Right hindlimb (tissue), 1 donor: ENCODE data around the gene SLC2A8.

Source experiments
- DNase-seq: peaks from one replicate; pipeline ENCODE4 v3.0.0-alpha.2; 2018

SLC2A8 gene

DNA sequence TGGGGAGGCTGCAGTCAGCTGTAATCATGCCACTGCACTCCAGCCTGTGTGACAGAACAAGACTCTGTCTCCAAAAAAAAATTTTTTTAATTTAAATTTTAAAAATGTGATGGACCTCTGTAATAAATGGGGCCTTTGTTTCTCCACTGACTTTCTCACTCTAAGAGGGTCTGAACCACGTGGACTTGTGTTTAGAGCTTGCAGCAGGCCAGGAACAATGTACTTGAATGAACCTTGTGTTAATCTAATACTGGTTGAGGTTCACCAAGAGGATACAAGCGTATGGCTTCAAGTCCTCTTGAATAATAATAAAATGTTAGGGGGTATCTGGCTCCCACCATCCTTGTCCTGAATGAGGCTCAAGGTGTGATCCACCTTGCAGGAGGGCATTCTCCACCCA lies 14.4 kb upstream of the SLC2A8 start:
- DNase-seq: no peak

DNA sequence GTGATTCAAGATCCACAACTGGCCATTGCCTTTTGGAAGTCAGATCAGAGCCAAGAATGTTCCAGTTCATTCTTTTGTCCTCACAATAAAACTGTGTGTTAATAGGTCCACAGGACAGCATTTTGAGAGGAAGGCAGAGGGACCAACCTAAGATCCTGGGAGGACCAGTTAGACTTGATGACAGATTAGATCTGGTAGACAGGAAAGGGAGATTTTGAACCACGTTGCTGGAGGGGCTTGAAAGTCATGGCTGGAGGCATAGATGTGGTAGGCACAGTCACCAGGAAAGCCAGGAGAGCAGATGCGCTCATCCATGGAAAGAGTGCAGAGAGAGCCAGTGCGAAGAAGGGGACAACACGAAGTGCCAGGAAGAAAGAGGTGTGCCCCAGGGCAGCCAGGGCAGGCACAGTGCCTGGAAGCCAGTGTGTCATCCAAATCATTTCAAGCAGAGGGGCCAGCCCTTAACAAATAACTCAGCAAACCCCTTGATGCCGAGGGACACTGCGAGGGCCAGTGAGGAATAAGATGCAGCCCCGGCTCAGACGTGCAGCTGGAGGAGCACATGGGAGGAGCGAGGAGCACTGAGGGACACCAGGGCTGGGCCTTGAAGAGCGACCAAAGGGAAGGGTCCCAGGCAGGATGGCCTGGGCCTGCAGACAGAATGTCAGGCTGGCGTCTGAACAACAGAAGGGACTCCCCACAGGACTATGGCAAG lies 12.8 kb upstream of the SLC2A8 start:
- no peak for DNase-seq

DNA sequence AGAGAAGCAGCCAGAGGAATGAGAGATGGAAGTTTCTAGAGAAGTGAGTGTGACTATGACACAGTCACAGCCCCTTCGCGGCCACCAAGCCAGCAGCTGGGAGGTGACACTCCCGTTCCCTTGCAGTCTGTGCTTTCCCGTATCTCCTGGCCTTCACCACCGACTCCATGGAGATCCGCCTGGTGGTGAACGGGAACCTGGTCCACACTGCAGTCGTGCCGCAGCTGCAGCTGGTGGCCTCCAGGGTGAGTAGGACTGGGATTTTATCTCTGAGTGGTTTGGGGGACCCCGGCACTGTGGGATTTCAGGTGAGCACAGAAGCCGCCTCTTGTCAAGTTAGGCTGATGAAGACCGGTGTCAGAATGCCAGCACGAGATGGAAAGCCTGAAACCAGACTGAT lies 12.1 kb upstream of the SLC2A8 start:
- no peak for DNase-seq

DNA sequence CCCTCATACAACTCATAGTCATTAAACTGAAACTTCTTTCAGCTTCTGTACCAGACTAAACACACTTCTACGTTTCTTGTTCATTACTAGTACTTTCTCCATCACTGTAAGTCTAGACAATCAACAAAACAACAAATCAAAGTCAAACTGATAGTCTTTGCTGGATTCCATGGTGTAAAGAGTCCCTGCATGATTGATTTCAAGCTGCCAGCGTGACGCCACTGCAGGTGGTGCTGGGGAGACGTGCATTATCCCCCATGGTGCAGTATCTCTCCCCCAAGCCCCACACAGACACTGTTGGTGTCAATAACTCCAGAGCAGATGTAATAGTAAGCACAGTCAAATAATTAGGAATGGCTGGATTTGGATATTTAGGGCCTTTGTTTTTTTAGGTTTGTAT lies 10.7 kb upstream of the SLC2A8 start:
- DNase-seq: no peak

DNA sequence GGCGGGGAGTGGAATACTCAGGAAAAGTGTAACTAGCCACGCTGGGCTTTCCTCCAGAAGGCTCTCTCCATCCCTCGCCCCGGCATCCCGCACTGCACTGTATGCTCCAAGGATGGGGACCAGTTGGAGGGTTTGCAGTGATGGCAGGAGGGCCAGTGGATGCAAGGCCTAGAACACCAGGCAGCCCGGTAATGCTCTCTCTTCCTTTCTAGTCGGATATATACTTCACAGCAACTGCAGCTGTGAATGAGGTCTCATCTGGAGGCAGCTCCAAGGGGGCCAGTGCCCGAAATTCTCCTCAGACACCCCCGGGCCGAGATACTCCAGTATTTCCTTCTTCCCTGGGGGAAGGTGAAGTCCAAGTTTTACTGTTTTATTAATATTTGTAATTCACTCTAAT lies 10.0 kb upstream of the SLC2A8 start:
- no peak for DNase-seq

DNA sequence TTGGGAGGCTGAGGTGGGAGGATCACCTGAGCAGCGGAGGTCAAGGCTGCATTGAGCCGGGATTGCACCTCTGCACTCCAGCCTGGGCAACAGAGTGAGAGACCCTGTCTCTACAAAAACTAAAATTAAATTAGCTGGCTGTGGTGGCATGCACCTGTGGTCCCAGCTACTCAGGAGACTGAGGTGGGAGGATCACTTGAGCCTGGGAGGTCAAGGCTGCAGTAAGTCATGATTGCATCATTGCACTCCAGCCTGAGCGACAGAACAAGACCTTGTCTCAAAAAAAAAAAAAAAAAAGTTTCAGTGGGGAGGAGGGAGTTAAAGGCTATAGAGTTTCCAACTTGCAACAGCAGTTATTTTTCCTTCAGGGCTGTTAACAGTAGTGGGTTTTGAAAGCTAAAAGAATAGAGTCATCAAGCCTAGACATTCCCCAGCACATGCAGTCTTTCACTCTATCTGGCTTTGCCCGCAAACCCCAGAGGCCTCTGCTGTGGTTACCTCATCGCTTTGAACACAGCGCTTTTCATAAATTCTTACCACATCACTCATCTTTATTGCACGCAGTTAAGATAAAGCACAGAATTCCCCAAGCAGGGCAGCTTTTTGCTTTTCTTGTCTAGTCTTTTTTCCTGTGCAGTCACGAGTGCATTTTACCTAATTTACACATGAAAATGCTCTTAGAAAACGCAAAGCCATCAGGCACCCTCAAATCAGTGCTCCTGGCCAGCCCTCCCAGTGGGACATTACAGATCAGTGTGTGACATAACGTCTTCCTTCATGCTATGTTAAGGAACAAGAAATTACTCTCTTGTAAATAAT lies 8.7 kb upstream of the SLC2A8 start:
- DNase-seq: peak; percentile 56

DNA sequence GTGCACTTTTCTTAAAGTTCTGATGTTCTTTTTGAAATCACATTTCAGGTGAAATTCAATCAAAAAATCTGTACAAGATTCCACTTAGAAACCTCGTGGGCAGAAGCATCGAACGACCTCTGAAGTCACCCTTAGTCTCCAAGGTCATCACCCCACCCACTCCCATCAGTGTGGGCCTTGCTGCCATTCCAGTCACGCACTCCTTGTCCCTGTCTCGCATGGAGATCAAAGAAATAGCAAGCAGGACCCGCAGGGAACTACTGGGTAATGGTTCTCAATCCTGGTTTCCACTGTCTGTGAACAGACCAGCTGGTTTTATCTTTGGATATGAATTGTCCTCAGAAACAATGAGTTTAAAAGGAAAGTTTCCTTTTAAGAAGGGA lies 8.1 kb upstream of the SLC2A8 start:
- DNase-seq: no peak

DNA sequence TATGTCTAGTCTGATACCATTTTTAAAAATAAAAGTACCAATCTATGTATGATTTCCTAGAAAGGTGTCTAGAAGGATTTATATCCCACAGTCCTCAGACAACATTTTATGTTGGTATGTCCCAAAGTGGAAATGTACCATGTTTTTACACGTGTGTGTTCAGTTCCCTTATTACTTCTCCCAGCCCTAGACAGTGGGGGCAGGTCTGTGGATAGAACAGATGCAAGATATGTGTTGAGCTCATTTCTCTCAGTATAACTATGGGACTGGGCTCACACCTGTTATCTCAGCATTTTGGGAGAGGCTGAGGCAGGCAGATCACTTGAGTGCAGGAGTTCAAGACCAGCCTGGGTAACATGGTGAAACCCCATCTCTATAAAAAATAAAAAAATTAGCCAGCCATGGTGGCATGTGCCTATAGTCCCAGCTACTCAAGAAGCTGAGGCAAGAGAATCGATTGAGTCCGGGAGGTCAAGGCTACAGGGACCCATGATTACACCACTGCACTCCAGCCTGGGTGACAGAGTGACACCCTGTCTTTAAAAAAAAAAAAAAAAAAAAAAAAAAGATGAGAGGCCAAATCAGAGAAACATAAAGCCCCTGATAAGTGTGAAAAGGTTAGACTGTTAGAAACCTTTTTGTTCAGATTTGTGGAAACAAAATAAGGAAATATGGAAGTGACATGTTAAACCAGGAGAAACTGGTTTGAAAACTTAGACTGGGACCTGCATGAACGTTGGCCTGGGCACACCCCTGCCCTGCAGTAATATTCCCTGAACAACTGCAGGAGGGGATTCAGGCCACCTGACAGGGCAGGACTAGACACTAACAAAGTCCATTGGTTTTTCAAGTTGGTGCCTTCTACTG lies 7.4 kb upstream of the SLC2A8 start:
- DNase-seq: no peak

DNA sequence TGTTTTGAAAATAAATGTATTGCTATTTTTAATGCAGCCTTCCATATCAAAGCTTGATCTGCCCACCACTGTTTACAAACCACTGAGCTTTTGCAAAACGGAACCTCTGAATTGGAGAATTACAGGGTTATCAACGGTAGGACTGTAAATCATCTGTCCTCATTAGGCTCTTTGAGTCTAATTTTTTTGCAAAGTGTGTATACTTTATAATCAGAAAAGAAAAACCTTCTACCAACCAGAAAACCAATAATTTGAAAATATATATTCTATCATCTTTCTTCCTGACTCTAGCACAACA lies 6.8 kb upstream of the SLC2A8 start:
- no peak for DNase-seq

DNA sequence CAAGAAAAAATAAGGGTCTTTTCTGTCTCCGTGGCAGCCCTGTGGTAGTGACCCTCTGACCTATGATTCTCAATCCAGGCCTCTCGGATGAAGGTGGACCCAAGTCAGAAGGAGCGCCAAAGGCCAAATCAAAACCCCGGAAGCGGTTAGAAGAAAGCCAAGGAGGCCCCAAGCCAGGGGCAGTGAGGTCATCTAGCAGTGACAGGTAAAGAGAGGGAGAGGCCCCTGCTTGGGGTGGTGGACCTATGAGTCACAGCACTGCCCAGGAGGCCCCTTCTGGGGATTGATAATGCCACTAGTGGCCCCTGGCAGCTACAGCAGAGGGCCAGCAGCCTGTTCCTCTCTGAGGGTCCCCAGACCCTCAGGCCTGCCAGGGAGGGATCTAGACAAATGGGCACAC lies 6.4 kb upstream of the SLC2A8 start:
- no peak for DNase-seq

DNA sequence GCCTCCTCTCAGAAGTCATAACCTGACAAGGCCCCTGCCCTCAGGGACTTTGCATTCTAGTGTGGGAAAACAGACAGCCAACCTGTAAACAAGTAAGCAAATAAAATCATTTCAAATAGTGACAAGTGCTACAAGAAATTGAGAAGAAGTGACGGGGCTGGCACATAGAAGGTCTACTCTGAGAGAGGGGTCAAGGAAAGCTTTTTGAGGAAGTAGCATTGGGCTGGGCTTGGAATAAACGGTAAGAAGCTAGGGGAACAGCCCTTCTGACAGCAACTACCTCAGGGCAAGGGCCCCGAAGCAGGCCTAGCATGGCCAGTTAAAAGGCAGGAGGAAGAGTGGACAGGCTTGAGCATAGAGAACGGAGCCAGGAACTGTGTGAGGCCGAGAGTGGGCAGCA lies 4.8 kb upstream of the SLC2A8 start:
- no peak for DNase-seq

DNA sequence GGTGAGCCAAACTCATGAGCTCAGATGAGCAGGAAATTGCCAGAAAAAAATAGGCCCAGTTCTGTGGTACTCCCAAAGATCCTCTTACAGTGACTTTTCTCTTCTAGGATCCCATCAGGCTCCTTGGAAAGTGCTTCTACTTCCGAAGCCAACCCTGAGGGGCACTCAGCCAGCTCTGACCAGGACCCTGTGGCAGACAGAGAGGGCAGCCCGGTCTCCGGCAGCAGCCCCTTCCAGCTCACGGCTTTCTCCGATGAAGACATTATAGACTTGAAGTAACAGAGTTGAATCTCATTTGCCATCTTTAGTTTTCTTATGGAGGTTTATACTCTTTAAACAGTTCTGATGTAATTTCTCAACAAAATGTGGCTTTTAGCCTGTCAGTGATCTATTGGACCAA lies 4.0 kb upstream of the SLC2A8 start:
- no peak for DNase-seq

DNA sequence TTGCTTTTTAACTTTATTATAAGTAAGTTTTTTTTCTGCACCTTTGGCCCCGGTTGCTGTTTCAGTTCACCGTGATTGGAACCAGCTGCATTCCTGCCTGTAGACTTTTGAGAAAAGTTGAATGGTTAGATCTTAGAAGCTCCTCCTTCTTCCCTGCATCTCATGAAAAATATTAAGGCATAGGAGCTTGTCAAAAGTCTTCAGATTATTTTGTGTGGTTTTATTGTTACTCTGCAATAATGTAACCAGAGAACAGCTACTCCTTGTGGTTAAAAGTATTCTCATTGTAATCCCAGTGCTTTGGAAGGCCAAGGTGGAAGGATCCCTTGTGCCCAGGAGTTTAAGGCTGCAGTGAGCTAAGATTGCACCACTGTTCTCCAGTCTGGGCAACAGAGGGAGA lies 3.3 kb upstream of the SLC2A8 start:
- DNase-seq: no peak

DNA sequence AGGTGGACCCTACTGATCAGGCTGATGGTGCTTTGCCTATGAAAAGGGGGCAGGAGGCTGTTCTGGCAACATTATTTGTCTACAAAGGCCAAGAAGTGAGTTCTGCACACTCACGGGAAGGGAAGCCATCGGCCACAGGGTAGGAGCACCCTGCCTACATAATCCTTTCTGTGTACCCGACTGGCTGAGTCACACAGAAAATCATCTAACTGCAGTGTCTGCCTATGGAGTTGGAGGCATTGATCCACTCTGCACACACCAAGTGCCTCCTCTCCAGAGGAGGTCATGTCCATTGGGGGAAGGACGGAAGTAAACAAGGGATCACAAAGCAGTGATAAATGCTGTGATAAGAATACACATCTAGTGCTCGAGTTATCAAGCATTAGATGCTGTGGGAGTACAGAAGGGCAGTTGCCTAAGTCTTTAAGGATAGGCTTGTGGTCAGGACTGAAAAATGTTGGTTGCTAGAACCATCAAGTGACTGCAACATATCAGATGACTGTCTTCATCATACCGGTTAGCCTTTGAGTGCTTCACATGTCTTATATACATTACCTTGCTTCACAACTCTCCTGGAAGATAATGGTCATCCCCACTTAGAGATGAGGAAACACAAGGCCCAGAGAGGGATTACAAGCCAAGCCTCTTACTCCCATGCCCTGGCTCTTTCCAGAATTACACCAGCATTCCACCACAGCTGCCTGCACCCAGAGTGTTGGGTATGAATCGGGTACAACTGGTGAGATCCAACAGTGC lies 1.3 kb upstream of the SLC2A8 start:
- DNase-seq: no peak

DNA sequence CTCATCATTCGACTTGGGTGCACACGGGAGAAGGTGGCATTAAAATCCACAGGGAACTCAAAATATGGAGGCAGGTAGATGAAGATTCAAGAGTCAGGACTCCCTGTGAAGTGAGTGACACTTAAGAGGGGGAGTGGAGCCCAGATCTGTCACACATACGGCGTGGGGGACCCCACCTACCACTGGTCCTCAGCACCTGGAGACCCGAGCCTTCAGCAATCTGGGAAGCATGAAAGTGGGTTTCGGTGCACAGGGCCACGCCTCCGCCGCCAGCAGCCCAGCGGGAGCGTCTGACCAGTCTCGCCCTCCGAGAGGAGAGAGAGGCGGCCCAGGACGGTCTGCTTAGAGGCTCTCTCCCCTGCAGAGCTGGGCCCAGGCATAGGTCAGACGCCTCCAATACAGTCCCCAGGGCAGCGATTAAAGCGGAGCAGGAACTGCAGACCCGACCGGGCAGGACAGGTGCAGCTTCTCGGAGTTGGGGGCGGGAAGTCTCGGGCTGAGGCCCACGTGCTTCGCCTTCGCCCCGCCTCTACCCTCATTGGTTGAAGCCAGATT lies 639 bp upstream of the SLC2A8 start:
- no peak for DNase-seq

DNA sequence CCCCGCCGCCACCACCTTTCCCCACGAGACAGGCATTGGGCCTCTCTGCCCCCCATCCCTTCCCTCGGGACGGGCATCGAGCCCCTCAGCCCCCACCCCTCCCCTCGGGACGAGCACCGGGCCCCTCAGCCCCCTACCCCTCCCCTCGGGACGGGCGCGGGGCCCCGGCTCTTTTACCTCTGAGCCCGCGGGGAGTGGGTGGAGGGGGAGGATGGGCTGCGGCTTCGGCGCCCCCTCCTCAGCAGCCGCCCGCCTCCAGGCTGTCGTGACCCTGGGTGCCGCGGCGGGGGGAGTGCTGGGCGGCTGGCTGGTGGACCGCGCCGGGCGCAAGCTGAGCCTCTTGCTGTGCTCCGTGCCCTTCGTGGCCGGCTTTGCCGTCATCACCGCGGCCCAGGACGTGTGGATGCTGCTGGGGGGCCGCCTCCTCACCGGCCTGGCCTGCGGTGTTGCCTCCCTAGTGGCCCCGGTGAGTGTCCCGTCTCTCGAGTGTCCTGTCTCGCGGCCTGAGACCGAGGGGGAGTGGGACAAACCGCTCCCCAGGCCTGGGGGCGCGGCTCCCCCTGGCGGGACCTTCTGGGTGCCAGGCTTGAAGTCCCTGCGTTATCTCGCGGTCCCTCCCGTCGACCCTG lies 791 bp downstream of the SLC2A8 start:
- DNase-seq: peak; percentile 60

DNA sequence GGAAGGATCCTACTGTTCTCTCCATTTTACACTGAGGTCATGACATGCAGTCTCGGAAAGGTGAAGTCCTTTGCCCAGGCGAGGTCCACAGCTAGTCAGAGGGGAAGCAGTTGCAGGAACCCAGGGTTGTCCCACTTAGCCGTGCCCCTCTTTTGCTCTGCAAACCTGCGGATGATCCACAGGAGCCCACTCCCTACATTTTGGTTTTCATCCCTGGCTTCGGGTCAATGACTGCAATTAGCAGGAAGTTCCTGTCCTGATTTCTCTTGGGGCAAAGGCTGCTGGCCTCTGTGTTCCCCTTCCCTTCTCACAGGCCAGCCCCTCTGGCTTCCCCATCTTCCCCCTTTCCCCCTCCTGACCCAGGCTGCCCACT lies 1.3 kb downstream of the SLC2A8 start:
- DNase-seq: no peak

DNA sequence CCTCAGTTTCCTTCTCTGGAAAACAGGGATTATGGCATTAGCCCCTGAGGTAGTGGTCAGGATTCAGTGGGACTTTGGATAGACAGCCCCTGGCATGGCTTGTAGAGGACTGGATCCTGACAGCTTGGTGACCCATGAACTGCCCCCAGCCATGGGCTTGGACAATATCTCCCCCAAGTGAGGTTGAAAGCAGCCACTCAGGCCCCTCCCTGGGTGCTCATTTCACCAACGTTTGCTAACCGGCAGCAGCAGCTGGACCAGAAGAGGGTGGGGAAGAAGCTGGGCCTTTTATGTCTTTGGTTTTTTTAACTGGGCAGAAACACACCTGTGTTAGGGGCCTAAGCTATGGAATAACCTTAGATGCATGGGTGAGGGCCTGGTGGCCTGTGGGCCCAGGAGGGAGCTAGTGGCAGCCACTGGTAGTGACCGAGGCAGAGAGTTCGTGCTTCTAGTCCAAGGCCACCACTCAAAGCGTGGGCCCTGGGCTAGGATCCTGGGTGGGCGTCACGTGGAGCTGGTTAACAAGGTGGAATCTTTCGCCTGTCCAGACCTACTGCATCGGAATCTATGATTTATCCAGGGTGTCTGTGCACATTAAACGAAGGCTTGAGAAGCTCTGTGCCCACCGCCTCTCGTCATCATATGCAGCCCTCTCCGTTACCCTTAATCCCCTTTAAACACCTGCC lies 1.9 kb downstream of the SLC2A8 start:
- DNase-seq: no peak

DNA sequence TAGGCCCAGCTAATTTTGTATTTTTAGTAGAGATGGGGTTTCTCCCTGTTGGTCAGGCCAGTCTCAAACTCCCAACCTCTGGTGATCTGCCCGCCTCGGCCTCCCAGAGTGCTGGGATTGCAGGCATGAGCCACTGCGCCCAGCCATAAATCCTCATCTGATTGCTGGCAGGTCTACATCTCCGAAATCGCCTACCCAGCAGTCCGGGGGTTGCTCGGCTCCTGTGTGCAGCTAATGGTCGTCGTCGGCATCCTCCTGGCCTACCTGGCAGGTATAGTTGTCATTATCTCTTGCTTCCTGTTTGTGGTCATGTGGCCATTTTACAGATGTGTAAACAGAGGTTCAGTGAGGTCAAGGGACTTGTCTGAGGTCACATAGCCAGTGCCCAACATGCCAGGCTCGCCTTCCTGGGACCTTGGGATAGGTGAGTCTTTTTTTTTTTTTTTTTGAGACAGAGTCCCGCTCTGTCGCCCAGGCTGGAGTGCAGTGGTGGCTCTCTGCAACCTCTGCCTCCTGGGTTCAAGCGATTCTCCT lies 2.8 kb downstream of the SLC2A8 start:
- DNase-seq: no peak

DNA sequence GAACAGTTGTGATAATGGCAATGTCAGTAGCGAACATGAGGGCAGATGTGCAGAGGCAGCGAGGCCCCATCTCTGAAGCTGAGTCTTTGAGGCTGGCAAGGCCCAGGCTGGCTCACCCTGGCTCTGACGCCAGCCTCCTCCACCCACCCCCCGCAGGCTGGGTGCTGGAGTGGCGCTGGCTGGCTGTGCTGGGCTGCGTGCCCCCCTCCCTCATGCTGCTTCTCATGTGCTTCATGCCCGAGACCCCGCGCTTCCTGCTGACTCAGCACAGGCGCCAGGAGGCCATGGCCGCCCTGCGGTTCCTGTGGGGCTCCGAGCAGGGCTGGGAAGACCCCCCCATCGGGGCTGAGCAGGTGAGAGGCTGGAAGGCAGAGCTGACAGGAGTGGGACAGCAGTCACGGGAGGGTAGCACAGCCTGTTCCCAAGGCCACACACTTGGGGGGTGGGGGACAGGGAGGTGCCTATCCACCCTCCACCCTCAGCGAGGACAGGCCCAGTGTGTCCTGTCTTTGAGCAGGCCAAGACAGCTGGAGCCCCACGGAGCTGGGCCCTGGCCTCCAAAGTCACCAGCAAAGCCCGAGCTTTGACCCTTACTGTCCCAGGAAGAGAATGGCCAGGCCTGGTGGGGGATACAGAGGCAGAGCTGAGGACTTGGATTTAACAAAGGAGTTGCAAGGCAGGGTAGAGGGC lies 5.6 kb downstream of the SLC2A8 start:
- DNase-seq: no peak
